Measurements from ENCODE around the gene CACNB3. TPM values are rescaled to one million over a fixed set of nuclear protein-coding genes. Genes with fewer than 3 reads are reported as not detected.

CACNB3 gene
- total and polyA plus RNA-seq, 2 of the 13 experiments (the other 11 are each of a cell fraction or from before 2014, with no cell fraction given), result 0.29 to 0.54 TPM

DNA sequence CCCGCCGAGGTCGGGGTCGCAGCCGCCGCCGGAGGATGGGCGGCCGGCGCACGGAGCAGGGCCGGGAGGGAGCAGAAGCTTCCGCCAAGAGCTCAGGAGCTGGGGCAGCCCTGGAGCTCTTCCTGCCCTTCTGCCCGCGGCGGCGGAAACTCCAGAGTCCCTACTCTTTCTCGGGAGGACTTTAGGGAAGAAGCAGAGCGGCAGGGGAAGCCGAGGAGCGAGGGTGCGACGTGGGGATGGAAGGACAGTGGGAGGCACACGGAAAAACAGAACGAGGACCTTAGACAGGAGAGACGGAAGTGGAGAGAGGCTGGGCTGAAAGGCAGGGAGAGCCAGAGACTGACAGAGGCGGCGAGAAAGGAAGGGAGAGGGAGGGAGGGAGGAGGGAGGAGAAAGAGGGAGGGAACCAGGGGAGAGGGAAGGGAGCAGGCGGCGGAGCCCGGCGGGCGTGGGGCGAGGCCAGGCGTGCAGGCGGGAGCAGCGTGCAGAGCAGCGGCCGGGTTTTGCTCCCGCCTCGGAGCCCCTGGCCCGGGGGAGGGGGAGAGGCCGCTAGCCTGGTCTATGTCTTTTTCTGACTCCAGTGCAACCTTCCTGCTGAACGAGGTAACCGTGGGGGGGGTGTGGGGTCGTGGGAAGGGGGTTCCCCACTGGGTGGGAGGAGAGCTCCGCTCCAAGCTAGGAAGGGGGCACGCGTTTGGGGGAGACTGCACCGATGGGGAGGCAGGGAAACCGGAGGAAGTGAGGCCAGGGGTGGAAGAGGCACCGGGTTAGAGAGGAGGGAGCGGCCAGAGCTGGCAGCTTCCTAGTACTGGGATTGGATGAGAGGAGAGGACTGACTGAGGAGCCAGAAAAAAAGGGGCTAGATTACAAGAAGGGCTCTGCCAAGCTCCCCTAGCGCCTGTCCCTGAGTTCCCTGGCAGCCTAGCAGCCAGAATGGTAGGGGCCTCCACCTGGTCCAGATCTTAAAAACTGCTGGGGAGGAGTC lies 2.9 kb upstream of the CACNB3 start (continued):
- TF ChIP-seq PCBP1 (IDR thresholded peaks at IDR 0.05; ENCODE audit: borderline replicate concordance, low read depth, low read length) (0 out of 2 replicates have a peak, but pooled peaks have one; percentile 25), FOSL2 (CRISPR knock-in tag; IDR thresholded peaks at IDR 0.05) (no peak), ZFP91 (CRISPR knock-in tag; IDR thresholded peaks at IDR 0.05; ENCODE audit: borderline replicate concordance) (no peak; the same call in 1 of the 2 replicates), MED8 (CRISPR knock-in tag; IDR thresholded peaks at IDR 0.05; ENCODE audit: insufficient replicate concordance) (peak; percentile 7), PLRG1 (conservative IDR thresholded peaks at IDR 0.05) (no peak), NR2F1 (CRISPR knock-in tag; IDR thresholded peaks at IDR 0.05) (no peak), POLR2A (IDR thresholded peaks at IDR 0.05; ENCODE audit: insufficient read depth in 1 of 2, low read depth in 2 of 2, low read length in 2 of 2) (no peak), HNRNPLL (IDR thresholded peaks at IDR 0.05; ENCODE audit: low read depth, low read length, poor library complexity, severe bottlenecking) (peak; percentile 47), GZF1 (CRISPR knock-in tag; IDR thresholded peaks at IDR 0.05) (no peak), TMF1 (CRISPR knock-in tag; IDR thresholded peaks at IDR 0.05; ENCODE audit: low read depth) (0 out of 2 replicates have a peak, but pooled peaks have one; percentile 20), TOE1 (CRISPR knock-in tag; IDR thresholded peaks at IDR 0.05) (no peak), HDAC6 (IDR thresholded peaks at IDR 0.05; ENCODE audit: low read depth, low read length) (no peak), ZNF235 (CRISPR knock-in tag; IDR thresholded peaks at IDR 0.05; ENCODE audit: borderline replicate concordance) (0 out of 2 replicates have a peak, but pooled peaks have one; percentile 11), IKZF1 (IDR thresholded peaks at IDR 0.05) (no peak), USF2 (IDR thresholded peaks at IDR 0.05; ENCODE audit: low read depth, low read length) (no peak), USF2 (CRISPR knock-in tag; IDR thresholded peaks at IDR 0.05; ENCODE audit: borderline replicate concordance) (no peak), YEATS2 (CRISPR knock-in tag; IDR thresholded peaks at IDR 0.05; ENCODE audit: borderline replicate concordance) (no peak), ZBTB44 (CRISPR knock-in tag; IDR thresholded peaks at IDR 0.05) (no peak)
- TF ChIP-seq, protein P1, sequence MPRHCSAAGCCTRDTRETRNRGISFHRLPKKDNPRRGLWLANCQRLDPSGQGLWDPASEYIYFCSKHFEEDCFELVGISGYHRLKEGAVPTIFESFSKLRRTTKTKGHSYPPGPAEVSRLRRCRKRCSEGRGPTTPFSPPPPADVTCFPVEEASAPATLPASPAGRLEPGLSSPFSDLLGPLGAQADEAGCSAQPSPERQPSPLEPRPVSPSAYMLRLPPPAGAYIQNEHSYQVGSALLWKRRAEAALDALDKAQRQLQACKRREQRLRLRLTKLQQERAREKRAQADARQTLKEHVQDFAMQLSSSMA (CRISPR knock-in tag; IDR thresholded peaks at IDR 0.05), result no peak
- TF ChIP-seq, protein P2, sequence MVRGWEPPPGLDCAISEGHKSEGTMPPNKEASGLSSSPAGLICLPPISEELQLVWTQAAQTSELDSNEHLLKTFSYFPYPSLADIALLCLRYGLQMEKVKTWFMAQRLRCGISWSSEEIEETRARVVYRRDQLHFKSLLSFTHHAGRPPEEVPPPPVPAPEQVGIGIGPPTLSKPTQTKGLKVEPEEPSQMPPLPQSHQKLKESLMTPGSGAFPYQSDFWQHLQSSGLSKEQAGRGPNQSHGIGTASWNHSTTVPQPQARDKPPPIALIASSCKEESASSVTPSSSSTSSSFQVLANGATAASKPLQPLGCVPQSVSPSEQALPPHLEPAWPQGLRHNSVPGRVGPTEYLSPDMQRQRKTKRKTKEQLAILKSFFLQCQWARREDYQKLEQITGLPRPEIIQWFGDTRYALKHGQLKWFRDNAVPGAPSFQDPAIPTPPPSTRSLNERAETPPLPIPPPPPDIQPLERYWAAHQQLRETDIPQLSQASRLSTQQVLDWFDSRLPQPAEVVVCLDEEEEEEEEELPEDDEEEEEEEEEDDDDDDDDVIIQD (CRISPR knock-in tag; IDR thresholded peaks at IDR 0.05; ENCODE audit: low read depth), result no peak
